Tibial nerve (tissue), 4 donors: ENCODE results near the gene FPGS. TPM values are rescaled to one million over a fixed set of nuclear protein-coding genes. Genes with fewer than 3 reads are reported as not detected.

ENCODE experiments used
- DNase-seq, 2 donors: peaks; one replicate each; pipeline ENCODE4 v3.0.0-alpha.2; 2019; ENCODE audit warnings: low spot score in 2 of 2
- H3K27ac ChIP-seq, 4 donors: fragments of 200-600 bp; sonication (generic) in 3 of 4; one replicate each; pipeline ENCODE4 v1.5.1; 2017 to 2019; ENCODE audit warnings: mild to moderate bottlenecking in 1 of 4
- H3K27me3 ChIP-seq, 2 donors: fragments of 200-600 bp; sonication (generic) in 1 of 2; one replicate each; pipeline versions ENCODE4 v1.5.1 to v1.6.0; 2017 to 2019
- H3K36me3 ChIP-seq, 3 donors: fragments of 200-600 bp; sonication (generic); one replicate each; pipeline ENCODE4 v1.5.1; 2018 to 2019
- H3K4me1 ChIP-seq, 4 donors: fragments of 200-600 bp; sonication (generic) in 3 of 4; one replicate each; pipeline ENCODE4 v1.5.1; 2017 to 2019
- H3K4me3 ChIP-seq, 4 donors: fragments of 200-600 bp; sonication (generic) in 3 of 4; one replicate each; pipeline ENCODE4 v1.5.1; 2017 to 2019; ENCODE audit warnings: mild to moderate bottlenecking in 1 of 4, moderate library complexity in 1 of 4
- H3K9me3 ChIP-seq, 4 donors: fragments of 200-600 bp; sonication (generic) in 3 of 4; one replicate each; pipeline ENCODE4 v1.5.1; 2017 to 2019
- EP300 ChIP-seq, 2 donors: sonication (generic); formaldehyde crosslinking; IDR thresholded peaks; one replicate each; pipeline ENCODE4 v1.6.1; 2017; ENCODE audit warnings: antibody characterized with exemption in 2 of 2, mild to moderate bottlenecking in 1 of 2
- POLR2A ChIP-seq, 2 donors: fragments of 450-650 bp; IDR thresholded peaks; one replicate each; pipeline ENCODE4 v1.6.1; 2017; ENCODE audit warnings: antibody characterized with exemption in 2 of 2, mild to moderate bottlenecking in 2 of 2, moderate library complexity in 2 of 2
- WGBS, 2 donors: methylation state at CpG; one replicate each; pipeline ENCODE4 v1.1.5; 2018; 5-methylcytosine and 5-hydroxymethylcytosine counted together
- total RNA-seq, 4 donors: library from RNA; depleted of rRNA; stranded (reverse); fragments of >200 nt; gene quantifications; one replicate each; pipeline ENCODE4 v1.1.0, GENCODE V29; 2016
- TF ChIP-seq, protein P1 (sequence below), 5 experiments: fragments of 200-600 bp in 3 of 5; fragments of 450-650 bp in 2 of 5; sonication (generic) in 3 of 5; IDR thresholded peaks; one replicate each; pipeline ENCODE4 v1.5.1; 2016 to 2019; ENCODE audit warnings: antibody characterized with exemption in 5 of 5, mild to moderate bottlenecking in 3 of 5, moderate library complexity in 2 of 5

FPGS gene
- total RNA-seq, 4 donors from 2014 or later: 136 to 309 (median 143) TPM

DNA sequence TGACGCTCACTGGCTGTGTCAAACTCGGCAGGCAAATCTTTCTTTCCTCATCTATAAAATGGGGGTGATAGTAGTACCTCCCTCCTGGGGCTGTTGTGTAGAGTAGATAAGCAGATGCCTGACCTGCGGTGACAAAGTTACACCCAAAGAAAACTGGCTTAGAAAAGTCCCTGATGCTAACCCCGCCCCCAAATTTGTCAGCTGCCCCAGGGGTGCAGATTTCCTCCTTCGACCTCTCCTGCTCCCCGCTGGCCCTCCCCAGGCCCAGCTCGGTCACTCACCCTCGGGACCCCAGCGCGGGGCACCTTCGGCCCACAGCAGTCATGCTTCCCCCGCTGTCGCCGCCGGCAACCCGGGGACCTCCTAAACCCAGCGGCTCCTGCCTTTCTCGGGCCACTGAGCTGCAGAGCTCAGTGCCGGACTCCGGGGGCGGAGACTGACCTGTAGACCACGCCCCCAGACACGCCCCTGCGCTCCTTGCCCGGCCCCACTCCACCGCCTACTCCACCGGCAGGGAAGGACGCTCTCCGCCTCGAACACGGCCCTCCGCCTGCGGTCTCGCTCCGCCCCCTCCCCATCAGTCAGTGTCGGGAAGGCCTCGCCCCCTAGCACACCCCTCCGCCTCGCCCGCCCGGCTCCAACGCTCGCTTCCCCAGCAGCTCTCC is 31.6 kb upstream of the FPGS start:
- H3K27me3 ChIP-seq: no peaks in the 10 kb centered on the region
- H3K27ac ChIP-seq: peak overlapping the region; percentile 24 to 62 (median 56)
- DNase-seq: peak; percentile 91 to 95
- peak overlapping the region; percentile 25 to 53 (median 41) for H3K4me3 ChIP-seq
- peaks cover 0 to 39% (median 30%) of the 10 kb centered on the region in 4 donors for H3K4me1 ChIP-seq
- 2 to 3% methylated on average over 30 to 42 of the region's 43 CpGs for WGBS, 2 donors
- TF ChIP-seq, protein P1, sequence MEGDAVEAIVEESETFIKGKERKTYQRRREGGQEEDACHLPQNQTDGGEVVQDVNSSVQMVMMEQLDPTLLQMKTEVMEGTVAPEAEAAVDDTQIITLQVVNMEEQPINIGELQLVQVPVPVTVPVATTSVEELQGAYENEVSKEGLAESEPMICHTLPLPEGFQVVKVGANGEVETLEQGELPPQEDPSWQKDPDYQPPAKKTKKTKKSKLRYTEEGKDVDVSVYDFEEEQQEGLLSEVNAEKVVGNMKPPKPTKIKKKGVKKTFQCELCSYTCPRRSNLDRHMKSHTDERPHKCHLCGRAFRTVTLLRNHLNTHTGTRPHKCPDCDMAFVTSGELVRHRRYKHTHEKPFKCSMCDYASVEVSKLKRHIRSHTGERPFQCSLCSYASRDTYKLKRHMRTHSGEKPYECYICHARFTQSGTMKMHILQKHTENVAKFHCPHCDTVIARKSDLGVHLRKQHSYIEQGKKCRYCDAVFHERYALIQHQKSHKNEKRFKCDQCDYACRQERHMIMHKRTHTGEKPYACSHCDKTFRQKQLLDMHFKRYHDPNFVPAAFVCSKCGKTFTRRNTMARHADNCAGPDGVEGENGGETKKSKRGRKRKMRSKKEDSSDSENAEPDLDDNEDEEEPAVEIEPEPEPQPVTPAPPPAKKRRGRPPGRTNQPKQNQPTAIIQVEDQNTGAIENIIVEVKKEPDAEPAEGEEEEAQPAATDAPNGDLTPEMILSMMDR (IDR thresholded peaks at IDR 0.05): no peak
- peak in 1 of 2 donors; percentile 35 for TF ChIP-seq POLR2A (IDR thresholded peaks at IDR 0.05)
- TF ChIP-seq EP300 (IDR thresholded peaks at IDR 0.05): peak in 1 of 2 donors; percentile 68
- no peaks in the 10 kb centered on the region for H3K36me3 ChIP-seq
- no peaks in the 10 kb centered on the region for H3K9me3 ChIP-seq

DNA sequence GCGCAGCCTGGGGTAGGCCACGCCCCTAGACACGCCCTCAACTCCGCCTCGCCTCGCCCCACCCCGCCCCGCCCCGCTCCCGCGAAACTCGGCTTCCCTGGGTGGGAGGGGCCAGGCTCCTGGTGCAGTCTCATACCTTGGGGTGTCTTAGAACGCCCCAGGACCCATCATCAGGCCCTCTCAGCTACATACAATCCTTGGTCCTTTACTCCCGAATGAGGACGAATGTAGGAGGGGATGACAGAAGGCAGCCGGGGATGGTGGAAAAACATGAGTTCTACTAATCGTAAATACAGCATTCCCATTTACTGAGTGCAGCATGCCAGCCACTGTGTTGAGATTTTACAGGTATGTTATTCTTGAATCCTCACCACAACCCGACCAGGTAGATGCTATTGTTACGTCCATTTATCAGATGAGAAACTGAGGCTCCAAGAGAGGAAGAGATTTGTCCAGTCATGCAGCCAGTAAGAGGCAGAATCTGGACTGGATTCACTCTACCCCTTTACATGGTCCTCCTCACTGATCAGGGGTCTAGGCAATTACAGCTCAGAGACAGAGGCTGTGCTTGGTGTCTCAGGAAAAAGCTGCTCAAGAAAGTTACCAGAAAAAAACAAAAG is 31.0 kb upstream of the FPGS start:
- no peaks in the 10 kb centered on the region for H3K36me3 ChIP-seq
- H3K4me1 ChIP-seq: peaks cover 0 to 39% (median 30%) of the 10 kb centered on the region in 4 donors
- TF ChIP-seq POLR2A (IDR thresholded peaks at IDR 0.05) (no peak), EP300 (IDR thresholded peaks at IDR 0.05) (no peak)
- TF ChIP-seq, protein P1 (IDR thresholded peaks at IDR 0.05): no peak
- WGBS, 2 donors: 4 to 9% methylated on average over 10 to 15 of the region's 19 CpGs
- no peak for DNase-seq
- H3K4me3 ChIP-seq: peak overlapping the region in 3 of 4 donors; percentile 25 to 53 (median 38)
- H3K9me3 ChIP-seq: no peaks in the 10 kb centered on the region
- no peaks in the 10 kb centered on the region for H3K27me3 ChIP-seq
- peak overlapping the region; percentile 24 to 63 (median 46) for H3K27ac ChIP-seq

DNA sequence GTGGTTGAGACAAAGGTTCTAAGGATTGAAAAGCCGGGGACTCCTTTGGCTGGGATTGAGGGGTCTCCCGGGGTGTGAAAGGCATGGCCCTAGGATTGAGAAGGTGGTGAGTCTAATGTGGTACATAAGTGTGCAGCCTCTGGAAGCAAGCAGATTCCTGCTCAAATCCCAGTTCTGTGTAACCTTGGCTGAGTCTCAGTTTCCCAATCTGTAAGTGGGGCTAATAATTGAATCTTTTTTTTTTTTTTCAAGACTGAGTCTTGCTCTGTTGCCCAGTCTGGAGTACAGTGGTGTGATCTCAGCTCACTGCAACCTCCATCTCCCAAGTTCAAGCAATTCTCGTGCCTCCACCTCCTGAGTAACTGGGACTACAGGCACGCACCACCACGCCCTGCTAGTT is 30.1 kb upstream of the FPGS start:
- DNase-seq: no peak
- Histone ChIP-seq H3K9me3 (no peaks in the 10 kb centered on the region), H3K4me3 (no peak overlapping the region), H3K27ac (no peak overlapping the region), H3K27me3 (no peaks in the 10 kb centered on the region), H3K36me3 (no peaks in the 10 kb centered on the region), H3K4me1 (peaks cover 0 to 34% (median 26%) of the 10 kb centered on the region in 4 donors)
- TF ChIP-seq, protein P1 (IDR thresholded peaks at IDR 0.05): no peak
- TF ChIP-seq POLR2A (IDR thresholded peaks at IDR 0.05) (no peak), EP300 (IDR thresholded peaks at IDR 0.05) (no peak)
- 96 to 97% methylated on average over 5 of the region's 5 CpGs for WGBS, 2 donors

DNA sequence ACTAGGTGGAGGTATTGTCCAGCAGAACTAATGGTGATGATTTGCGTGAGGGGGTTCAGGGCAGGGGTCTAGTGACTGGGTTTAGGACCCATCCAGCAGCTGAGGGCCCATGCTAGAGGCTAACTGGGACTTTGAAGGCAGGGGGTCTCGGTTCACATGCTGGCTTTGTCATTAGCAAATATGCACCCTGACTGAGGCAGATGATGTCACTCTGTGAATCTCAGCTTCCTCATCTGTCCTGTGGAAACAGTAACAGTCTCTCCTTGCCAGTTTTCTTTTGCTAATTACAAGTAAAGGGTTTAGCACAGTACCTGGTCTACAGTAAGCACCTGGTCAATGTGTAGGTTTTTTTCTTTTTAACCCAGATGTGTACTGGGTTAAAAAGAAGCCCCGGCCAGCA is 29.4 kb upstream of the FPGS start:
- Histone ChIP-seq H3K4me3 (no peak overlapping the region), H3K9me3 (no peaks in the 10 kb centered on the region), H3K27ac (no peak overlapping the region), H3K4me1 (peaks cover 0 to 34% (median 24%) of the 10 kb centered on the region in 4 donors), H3K36me3 (no peaks in the 10 kb centered on the region), H3K27me3 (no peaks in the 10 kb centered on the region)
- 92 to 96% methylated on average over 3 of the region's 3 CpGs for WGBS, 2 donors
- no peak for DNase-seq
- TF ChIP-seq, protein P1 (IDR thresholded peaks at IDR 0.05): no peak
- TF ChIP-seq EP300 (IDR thresholded peaks at IDR 0.05): no peak
- no peak for TF ChIP-seq POLR2A (IDR thresholded peaks at IDR 0.05)

DNA sequence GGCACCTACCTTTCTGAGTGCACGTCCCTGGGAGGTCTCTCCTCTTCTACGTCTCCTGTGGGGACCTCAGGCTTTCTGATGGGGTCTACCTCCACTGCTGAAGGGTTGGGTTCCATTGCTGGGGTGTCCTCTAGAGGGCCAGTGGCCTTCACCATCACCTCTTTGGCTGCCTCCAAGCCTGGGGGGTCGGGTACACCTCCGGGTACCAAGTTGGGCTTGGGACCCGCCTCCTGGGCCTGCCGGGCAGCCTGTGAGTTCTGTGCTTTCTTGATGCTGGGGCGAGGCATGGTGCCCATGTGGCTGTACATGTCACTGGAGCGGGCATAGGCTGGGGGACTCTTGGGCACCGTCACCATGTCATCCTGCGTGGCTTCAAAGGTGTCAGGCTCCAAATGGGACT is 28.7 kb upstream of the FPGS start:
- Histone ChIP-seq H3K27me3 (no peaks in the 10 kb centered on the region), H3K9me3 (no peaks in the 10 kb centered on the region), H3K4me3 (no peak overlapping the region), H3K4me1 (peaks cover 0 to 36% (median 26%) of the 10 kb centered on the region in 4 donors), H3K27ac (no peak overlapping the region), H3K36me3 (no peaks in the 10 kb centered on the region)
- TF ChIP-seq, protein P1 (IDR thresholded peaks at IDR 0.05): no peak
- TF ChIP-seq POLR2A (IDR thresholded peaks at IDR 0.05) (no peak), EP300 (IDR thresholded peaks at IDR 0.05) (no peak)
- no peak for DNase-seq
- 82 to 93% methylated on average over 10 of the region's 10 CpGs for WGBS, 2 donors
